22Rv1 (cell line): Measurements from ENCODE around the gene AMZ1.

Source experiments
- H3K27ac ChIP-seq: fragments of 450-650 bp; 2 replicates; pipeline ENCODE4 v1.5.1; 2017
- CTCF ChIP-seq: fragments of 450-650 bp; IDR thresholded peaks from 2 replicates; pipeline ENCODE4 v1.5.1; 2017; ENCODE audit warnings: mild to moderate bottlenecking
- ZFX ChIP-seq: fragments of 450-650 bp; IDR thresholded peaks from 2 replicates; pipeline ENCODE4 v1.6.1; 2017; ENCODE audit warnings: antibody characterized with exemption, borderline replicate concordance

Gene AMZ1

GRCh38 chr7:2701424-2701823 is 13.4 kb downstream of the AMZ1 start:
- H3K27ac ChIP-seq = no peak overlapping the region
- TF ChIP-seq ZFX (no peak), CTCF (no peak)

GRCh38 chr7:2701832-2702593 is 14.0 kb downstream of the AMZ1 start:
- H3K27ac ChIP-seq = no peak overlapping the region
- TF ChIP-seq CTCF = no peak
- TF ChIP-seq ZFX = no peak

DNA sequence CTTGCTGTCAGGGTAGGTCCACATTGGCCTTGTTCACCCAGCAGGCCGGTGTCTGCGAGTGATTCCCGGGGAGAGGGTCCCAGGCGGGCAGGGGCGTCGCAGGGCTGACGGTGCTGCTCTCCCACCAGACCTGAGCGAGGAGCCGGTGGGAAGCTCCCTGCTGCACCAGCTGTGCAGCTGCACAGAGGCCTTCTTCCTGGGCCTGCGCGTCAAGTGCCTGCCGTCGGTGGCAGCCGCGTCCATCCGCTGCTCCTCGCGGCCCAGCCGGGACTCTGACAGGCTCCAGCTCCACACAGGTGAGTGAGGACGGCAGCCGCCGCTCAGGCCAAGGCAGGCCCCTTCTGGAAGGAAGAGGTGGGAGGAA is 14.6 kb downstream of the AMZ1 start:
- no peak overlapping the region for H3K27ac ChIP-seq
- TF ChIP-seq ZFX (no peak), CTCF (no peak)

DNA sequence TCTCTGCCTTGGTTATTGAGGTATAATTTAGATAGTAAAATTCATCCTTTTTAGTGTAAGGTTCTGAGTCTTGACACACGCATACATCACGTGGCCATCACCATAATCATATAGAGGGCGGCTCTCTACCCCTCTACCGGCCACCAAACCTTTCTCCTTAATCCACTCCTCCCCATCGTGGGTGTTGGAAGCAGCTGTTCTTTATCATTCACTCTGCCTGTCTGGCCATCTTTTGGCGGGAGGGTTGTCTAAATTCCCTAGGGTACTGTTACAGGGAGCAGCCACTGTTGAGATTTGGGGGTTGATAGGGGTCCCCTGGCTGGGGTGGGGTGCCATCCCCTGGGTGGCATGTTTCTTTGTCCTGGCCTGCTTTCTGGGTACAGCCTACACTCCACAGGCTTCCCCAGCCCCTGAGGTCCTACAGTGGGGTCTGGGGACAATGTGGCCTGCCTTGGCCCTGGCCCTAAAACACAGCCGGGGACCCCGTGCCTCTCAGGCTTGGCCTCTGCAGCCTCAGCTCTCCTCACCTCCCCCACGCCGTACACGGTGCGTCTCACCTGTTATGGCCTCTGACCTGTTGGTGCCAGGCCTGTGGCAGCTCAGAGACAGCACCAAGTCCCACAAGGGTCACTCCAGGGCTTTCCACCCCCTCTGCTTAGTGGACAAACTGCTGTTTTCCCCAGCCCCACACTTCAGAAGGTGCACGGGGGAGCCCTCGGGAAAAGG is 17.5 kb downstream of the AMZ1 start:
- H3K27ac ChIP-seq = no peak overlapping the region
- TF ChIP-seq CTCF (no peak), ZFX (no peak)

- no peak overlapping the region for H3K27ac ChIP-seq
- TF ChIP-seq CTCF = no peak
- no peak for TF ChIP-seq ZFX
Measured at GRCh38 chr7:2706685-2707126, 18.7 kb downstream of the AMZ1 start.

DNA sequence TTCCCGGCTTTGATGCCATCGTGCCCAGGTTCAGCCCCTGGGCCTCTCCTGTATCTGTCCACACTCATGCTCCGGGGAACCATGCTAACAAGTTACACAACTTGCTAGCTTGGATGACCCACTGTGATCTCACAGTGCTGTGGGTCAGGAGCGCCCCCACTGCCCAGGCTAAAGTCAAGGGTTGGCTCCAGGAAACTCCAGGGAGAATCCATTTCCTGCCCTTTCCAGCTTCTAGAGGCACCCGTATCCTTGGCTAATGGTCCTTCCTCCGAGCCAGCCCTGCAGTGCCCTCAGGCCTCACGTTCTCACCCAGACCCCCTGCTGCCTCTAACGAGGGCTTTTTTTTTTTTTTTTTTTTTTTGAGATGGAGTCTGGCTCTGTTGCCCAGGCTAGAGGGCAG is 19.5 kb downstream of the AMZ1 start:
- TF ChIP-seq ZFX = no peak
- TF ChIP-seq CTCF = no peak

DNA sequence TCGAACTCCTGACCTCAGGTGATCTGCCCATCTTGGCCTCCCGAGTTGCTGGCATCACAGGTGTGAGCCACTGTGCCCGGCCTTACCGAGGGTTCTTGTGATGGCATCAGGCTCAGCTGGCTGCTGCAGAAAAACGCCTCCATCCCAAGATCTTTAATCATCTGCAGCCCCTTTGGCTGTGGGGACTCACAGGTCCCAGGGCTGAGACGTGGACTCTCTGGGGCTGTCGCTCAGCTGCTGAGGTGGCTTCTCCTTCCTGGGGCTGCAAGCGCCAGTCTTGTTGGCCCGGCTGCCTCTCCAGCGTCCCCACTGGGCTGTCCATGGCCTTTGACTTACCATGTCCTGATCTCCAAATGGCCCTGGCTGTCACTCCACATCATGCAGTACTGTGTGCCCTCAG is 20.0 kb downstream of the AMZ1 start:
- TF ChIP-seq ZFX (no peak), CTCF (no peak)
- no peak overlapping the region for H3K27ac ChIP-seq

More for the DNA sequence above, 19.5 kb downstream of the AMZ1 start:
- H3K27ac ChIP-seq = no peak overlapping the region
